HCT116 (cell line): Measurements from ENCODE around the gene SLC9C2.
"Not testable (repeated sequence)": the region's sequence is repeated elsewhere in the genome, so short reads cannot be mapped to it uniquely, and the experiment has no call there.

Experiments
- CTCF ChIP-seq, 3 experiments: fragments of 200-600 bp in 1 of 3; sonication (generic) in 1 of 3; IDR thresholded peaks in 2 of 3; conservative IDR thresholded peaks in 1 of 3; 2 replicates each; pipeline ENCODE4 v1.5.1; 2012 to 2017; ENCODE audit warnings: low read depth in 2 of 3, low read length in 2 of 3, antibody characterized with exemption in 1 of 3, borderline replicate concordance in 1 of 3, control low read depth in 1 of 3, mild to moderate bottlenecking in 1 of 3, mixed read lengths in 1 of 3, mixed run types in 1 of 3, moderate library complexity in 1 of 3; ENCODE audit not compliant: insufficient read depth in 1 of 3
- RAD21 ChIP-seq: IDR thresholded peaks from 2 replicates; pipeline ENCODE4 v1.6.1; 2012; ENCODE audit warnings: low read depth, mild to moderate bottlenecking

GRCh38 chr1:173642450-173643139 is 39.7 kb upstream of the SLC9C2 start:
- not testable (repeated sequence) for TF ChIP-seq CTCF (IDR thresholded peaks at IDR 0.05 in 2 of 3, conservative IDR thresholded peaks at IDR 0.05 in 1 of 3; ENCODE audit: borderline replicate concordance in 1 of 3, insufficient read depth in 1 of 3, low read depth in 2 of 3, low read length in 2 of 3); RAD21
